Left cardiac atrium (tissue), 4 donors: ENCODE results near the gene NHSL1. TPM values are rescaled to one million over a fixed set of nuclear protein-coding genes. Genes with fewer than 3 reads are reported as not detected.
A peak's percentile ranks its signal among the peaks of the same experiment; 100 is the strongest.

Experiments
- ATAC-seq, 2 donors: fragments of 200-7000 bp; cut with Tn5 transposase; one replicate each; pipeline ENCODE4 v1.9.1; 2020; ENCODE audit warnings: mild to moderate bottlenecking in 2 of 2, moderate library complexity in 2 of 2
- DNase-seq: peaks from one replicate; pipeline ENCODE4 v3.0.0-alpha.2; 2020
- intact Hi-C, 2 donors: fragments of 100-400 bp; cut with DNase I; formaldehyde crosslinking; loops; one replicate each; pipeline versions ENCODE4 v1.14.1 to v1.15.1; 2022 to 2023
- total RNA-seq, 2 donors: library from RNA; stranded (reverse); fragmentation: NEBNext Ultra II Directional; extraction: Animal tissue kit (Norgen Biotek cat#: 25700); gene quantifications; one replicate each; pipeline ENCODE4 v1.2.1, GENCODE V29; 2021
- donor health status: DM: no; HTN: yes; CAD: no.
- donor health status: DM: no; HTN: yes; CAD: no; lungs with severe emphysema.
- donor health status: DM: yes; HTN: yes; CAD: no.
- donor health status: Dilated cardiomyopathy.

Gene NHSL1
- total RNA-seq, 2 donors from 2014 or later = 32.1 to 45.1 TPM

GRCh38 chr6:138401960-138402837, 97.1 kb downstream of the NHSL1 start:
- no peak for DNase-seq
- no peak for ATAC-seq
- intact Hi-C loops = loop anchor here (5.0 to 10.0 kb wide), 3 partner anchors 105 to 295 kb away; partner anchors contain the start of gene PERP (in 1 of the 2)

DNA sequence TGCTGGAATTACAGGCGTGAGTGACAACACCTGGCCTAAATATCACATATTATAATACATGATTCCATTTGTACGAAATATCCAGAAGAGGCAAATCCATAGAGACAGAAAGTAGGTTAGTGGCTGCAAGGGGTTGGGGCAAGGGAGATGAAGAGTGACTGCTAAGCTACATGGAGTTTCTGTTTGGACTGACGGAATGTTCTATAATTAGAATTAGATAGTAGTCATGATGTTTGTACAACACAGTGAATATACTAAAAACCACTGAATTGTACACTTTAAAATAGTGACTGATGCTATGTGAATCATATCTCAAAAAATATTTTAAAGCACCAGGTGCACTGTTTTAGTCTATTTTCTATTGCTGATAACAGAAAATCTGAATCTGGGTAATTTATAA, 99.0 kb downstream of the NHSL1 start:
- ATAC-seq = no peak
- intact Hi-C loops = loop anchor here (5.0 to 10.0 kb wide), 3 partner anchors 103 to 293 kb away; partner anchors contain the start of gene PERP (in 1 of the 2)

DNA sequence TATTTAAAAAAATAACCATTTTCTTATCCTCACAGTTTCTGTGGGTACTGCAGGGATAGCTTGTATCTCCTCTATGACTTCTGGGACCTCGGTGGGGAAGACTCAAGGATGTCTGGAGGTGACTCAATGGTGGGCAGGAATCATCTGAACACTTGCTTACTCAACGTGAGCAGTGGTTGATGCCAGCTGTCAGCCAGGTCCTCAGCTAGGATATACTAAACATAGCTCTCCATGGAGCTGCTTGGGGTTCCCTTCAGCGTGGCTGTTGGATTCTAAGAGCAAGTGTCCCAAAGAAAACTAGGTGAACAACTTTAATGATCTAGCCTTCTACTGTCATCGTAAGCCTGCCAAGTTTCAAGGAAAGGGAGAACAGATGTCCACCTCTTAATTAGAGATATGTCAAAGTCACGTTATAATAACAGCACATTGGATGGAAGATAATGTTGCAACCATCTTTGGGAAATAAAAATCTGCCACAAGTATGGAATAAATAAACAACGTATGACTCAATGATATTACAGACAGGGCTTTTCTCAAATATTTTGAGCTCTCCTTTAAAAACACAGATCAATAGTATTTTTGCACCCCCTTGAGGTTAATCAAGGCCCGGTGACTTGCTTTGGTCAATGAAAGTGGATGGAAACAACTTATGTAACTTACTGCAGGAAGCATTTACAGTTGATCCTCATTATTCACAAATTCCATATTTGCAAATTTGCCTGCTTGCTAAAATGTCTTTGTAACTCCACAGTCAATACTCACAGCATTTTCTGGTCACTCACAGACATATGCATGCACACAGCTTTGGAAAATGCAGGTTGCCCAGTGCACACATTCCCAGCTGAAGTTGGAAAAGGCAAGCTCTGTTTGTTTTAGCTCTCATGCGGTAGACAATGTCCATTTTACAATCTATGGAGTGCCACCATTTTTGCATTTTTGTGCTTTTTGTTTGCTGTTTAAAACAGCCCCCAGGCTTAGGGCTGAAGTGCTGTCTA, 101.9 kb downstream of the NHSL1 start:
- ATAC-seq = peak in 1 of 2 donors; percentile 70
- intact Hi-C loops = no loop called here
- DNase-seq = no peak

More for the DNA sequence above, 99.0 kb downstream of the NHSL1 start:
- DNase-seq = no peak

DNA sequence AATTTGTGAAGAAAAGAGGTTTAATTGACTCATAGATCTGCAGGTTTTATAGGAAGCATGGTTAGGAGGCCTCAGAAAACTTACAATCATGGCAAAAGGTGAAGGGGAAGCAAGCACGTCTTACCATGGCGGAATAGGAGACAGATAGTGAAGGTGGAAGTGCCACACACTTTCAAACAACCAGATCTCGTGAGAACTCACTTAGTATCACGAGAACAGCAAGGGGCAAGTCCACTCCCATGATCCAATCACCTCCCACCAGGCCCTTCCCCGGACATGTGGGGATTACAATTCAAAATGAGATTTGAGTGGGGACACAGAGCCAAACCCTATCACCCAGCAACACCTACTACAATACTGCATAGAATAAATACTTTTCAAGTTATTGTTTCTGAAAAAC, 102.6 kb downstream of the NHSL1 start:
- DNase-seq (no peak), ATAC-seq (no peak)
- intact Hi-C loops = no loop called here

- DNase-seq = no peak
- intact Hi-C loops = no loop called here
- peak; percentile 93 to 95 for ATAC-seq
These were observed 105.2 kb downstream of the NHSL1 start for GRCh38 chr6:138393871-138394783.

- ATAC-seq (no peak), DNase-seq (no peak)
- intact Hi-C loops = no loop called here
These were observed 109.7 kb downstream of the NHSL1 start for GRCh38 chr6:138389551-138389950.

- ATAC-seq (no peak), DNase-seq (no peak)
- intact Hi-C loops = no loop called here
These were observed 111.5 kb downstream of the NHSL1 start for GRCh38 chr6:138387577-138388368.

GRCh38 chr6:138386897-138387296, 112.4 kb downstream of the NHSL1 start:
- no peak for DNase-seq
- ATAC-seq = no peak
- intact Hi-C loops = no loop called here

DNA sequence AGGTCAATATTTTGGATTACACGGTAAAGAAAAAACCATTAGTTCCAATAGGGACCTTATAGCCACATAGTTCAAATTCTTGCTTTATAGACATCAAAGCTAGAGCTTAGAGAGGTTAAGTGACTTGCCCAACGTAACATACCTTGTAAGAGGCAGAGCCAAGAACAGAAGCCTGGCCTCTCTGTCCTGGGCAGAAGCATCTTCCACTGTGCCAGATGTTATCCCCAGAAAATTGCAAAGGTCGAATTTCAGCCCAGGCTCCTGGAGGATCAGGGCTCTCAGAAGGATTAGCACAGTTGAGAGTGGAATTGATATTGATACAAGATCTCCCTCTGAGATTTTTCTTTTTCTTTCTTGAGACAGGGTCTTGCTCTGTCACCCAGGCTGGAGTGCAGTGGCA, 115.5 kb downstream of the NHSL1 start:
- DNase-seq = no peak
- ATAC-seq = no peak
- intact Hi-C loops = no loop called here

GRCh38 chr6:138382498-138383265, 116.6 kb downstream of the NHSL1 start:
- intact Hi-C loops = no loop called here
- no peak for ATAC-seq
- DNase-seq = no peak

DNA sequence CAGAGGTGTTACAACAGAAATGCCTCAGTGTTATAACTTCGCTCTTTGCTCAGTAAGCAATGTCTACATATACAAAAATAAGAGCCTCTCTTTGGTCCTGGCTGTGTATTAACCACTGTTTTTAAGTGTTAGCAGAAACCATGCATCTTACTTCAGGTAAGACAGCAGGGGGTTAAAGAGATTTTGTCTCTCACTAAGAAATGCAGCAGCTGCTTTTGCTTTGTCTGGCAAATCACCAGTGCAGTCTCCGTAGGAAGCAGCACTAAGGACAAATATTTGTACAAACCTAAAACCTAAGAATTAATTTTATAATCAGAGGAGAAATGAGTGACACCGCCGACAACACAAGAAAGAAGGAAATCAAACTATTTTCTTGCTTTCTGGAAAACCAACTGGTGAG, 120.8 kb downstream of the NHSL1 start:
- intact Hi-C loops = no loop called here
- no peak for DNase-seq
- ATAC-seq = no peak

GRCh38 chr6:138377844-138378243, 121.5 kb downstream of the NHSL1 start, which contains the start of gene SMIM28:
SMIM28 (plus strand) TSS chr6:138377905; CDS start chr6:138378073, 168 bp downstream.
- no peak for DNase-seq
- intact Hi-C loops = no loop called here
- ATAC-seq = no peak

DNA sequence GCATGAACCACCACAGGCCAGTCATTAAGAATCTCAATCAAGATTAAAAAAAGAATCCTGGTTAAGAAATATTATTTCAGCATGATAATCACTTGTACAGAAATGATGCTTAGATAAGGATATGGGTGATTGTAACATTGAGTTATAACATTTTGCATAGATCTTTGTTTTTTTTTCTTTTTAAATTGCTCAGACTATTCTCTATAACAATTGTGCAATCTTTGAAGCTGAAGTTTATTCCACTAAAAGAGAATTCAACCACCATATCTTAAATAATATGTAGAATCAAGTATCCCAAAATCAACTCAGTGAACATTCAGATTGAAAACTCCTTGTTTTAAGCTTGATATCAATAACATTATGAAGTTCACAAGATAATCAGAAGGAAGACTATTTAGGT, 122.3 kb downstream of the NHSL1 start:
- DNase-seq = no peak
- intact Hi-C loops = no loop called here
- ATAC-seq = no peak

DNA sequence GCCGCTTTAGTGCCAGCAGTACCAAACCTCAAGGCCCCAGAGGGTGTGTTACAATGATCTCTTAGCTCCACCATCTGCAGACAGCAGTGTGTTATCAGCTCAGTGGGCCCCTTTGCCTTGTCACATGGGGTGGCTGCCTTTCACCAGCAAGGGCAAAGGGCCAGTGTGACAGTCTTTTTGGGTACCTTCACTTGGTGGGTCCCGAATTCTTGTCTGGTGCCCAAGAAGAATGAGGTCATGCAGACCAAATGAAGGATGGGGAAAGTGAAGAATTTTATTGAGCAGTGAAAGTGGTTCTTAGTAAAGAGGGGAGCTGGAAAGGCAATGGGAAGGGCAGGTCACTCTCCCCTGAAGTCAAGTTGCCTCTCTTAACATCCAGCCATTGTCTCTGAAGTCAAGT, 124.5 kb downstream of the NHSL1 start:
- intact Hi-C loops = no loop called here
- ATAC-seq = no peak
- DNase-seq = no peak

DNA sequence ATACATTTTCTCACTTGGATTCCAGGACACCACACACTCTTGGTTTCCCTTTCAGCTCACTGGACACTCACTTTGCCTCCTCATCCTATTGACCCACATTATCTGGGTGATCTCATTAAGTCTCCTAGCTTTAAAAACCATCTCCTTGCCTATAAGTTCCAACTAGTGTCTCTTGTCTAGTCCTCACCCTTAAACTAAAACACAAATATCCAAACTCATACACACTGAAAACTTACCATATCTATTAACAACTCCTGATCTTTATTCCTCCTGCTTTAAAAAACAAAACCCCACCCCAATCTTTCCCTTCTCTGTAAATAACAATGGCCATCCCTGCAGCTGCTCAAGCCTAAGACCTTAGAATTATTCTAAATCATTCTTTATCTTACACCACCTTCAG, 125.1 kb downstream of the NHSL1 start:
- DNase-seq = no peak
- ATAC-seq = no peak
- intact Hi-C loops = no loop called here

- intact Hi-C loops = no loop called here
- DNase-seq = no peak
- no peak for ATAC-seq
These were observed 126.4 kb downstream of the NHSL1 start for GRCh38 chr6:138372711-138373463.
